ENCODE results near the gene INPP5K. TPM values are rescaled to one million over a fixed set of nuclear protein-coding genes. Genes with fewer than 3 reads are reported as not detected.
A peak's percentile ranks its signal among the peaks of the same experiment; 100 is the strongest.

INPP5K gene
- total RNA-seq, 1 donor from 2014 or later = 29.8 TPM

- Mint-ChIP-seq H3K9me3 (ENCODE audit: low read depth) (no peaks in the 10 kb centered on the region), H3K27me3 (no peaks in the 10 kb centered on the region), H3K4me1 (ENCODE audit: low read depth) (no peaks in the 10 kb centered on the region), H3K36me3 (ENCODE audit: insufficient read depth) (peaks cover 12% of the 10 kb centered on the region), H3K27ac (peak overlapping the region; percentile 59), H3K4me3 (ENCODE audit: low read depth) (no peak overlapping the region)
- no peak for TF ChIP-seq CTCF (IDR thresholded peaks at IDR 0.05; ENCODE audit: unreplicated experiment)
- DNase-seq (ENCODE audit: low spot score, unreplicated experiment) = no peak
Measured at GRCh38 chr17:1545618-1546017, 29.2 kb upstream of the INPP5K start.

- Mint-ChIP-seq H3K27ac (no peak overlapping the region), H3K36me3 (ENCODE audit: insufficient read depth) (peaks cover 14% of the 10 kb centered on the region), H3K27me3 (no peaks in the 10 kb centered on the region), H3K4me1 (ENCODE audit: low read depth) (no peaks in the 10 kb centered on the region), H3K9me3 (ENCODE audit: low read depth) (no peaks in the 10 kb centered on the region), H3K4me3 (ENCODE audit: low read depth) (no peak overlapping the region)
- no peak for TF ChIP-seq CTCF (IDR thresholded peaks at IDR 0.05; ENCODE audit: unreplicated experiment)
- DNase-seq (ENCODE audit: low spot score, unreplicated experiment) = no peak
Measured at GRCh38 chr17:1542316-1542715, 25.9 kb upstream of the INPP5K start.

GRCh38 chr17:1541367-1541904, 25.0 kb upstream of the INPP5K start:
- no peak overlapping the region for H3K4me3 Mint-ChIP-seq (ENCODE audit: low read depth)
- no peaks in the 10 kb centered on the region for H3K4me1 Mint-ChIP-seq (ENCODE audit: low read depth)
- H3K9me3 Mint-ChIP-seq (ENCODE audit: low read depth) = no peaks in the 10 kb centered on the region
- no peaks in the 10 kb centered on the region for H3K27me3 Mint-ChIP-seq
- H3K27ac Mint-ChIP-seq = no peak overlapping the region
- no peak for TF ChIP-seq CTCF (IDR thresholded peaks at IDR 0.05; ENCODE audit: unreplicated experiment)
- peaks cover 11% of the 10 kb centered on the region for H3K36me3 Mint-ChIP-seq (ENCODE audit: insufficient read depth)
- no peak for DNase-seq (ENCODE audit: low spot score, unreplicated experiment)

GRCh38 chr17:1539811-1540210, 23.4 kb upstream of the INPP5K start:
- DNase-seq (ENCODE audit: low spot score, unreplicated experiment) = no peak
- no peaks in the 10 kb centered on the region for H3K9me3 Mint-ChIP-seq (ENCODE audit: low read depth)
- TF ChIP-seq CTCF (IDR thresholded peaks at IDR 0.05; ENCODE audit: unreplicated experiment) = no peak
- peaks cover 10% of the 10 kb centered on the region for H3K36me3 Mint-ChIP-seq (ENCODE audit: insufficient read depth)
- no peak overlapping the region for H3K4me3 Mint-ChIP-seq (ENCODE audit: low read depth)
- H3K27me3 Mint-ChIP-seq = no peaks in the 10 kb centered on the region
- no peak overlapping the region for H3K27ac Mint-ChIP-seq
- H3K4me1 Mint-ChIP-seq (ENCODE audit: low read depth) = no peaks in the 10 kb centered on the region

GRCh38 chr17:1535737-1536136, 19.3 kb upstream of the INPP5K start:
- Mint-ChIP-seq H3K4me3 (ENCODE audit: low read depth) (no peak overlapping the region), H3K36me3 (ENCODE audit: insufficient read depth) (peaks cover 9% of the 10 kb centered on the region)

More at GRCh38 chr17:1535737-1536136, 19.3 kb upstream of the INPP5K start:
- no peaks in the 10 kb centered on the region for H3K27me3 Mint-ChIP-seq
- H3K27ac Mint-ChIP-seq = no peak overlapping the region
- H3K9me3 Mint-ChIP-seq (ENCODE audit: low read depth) = no peaks in the 10 kb centered on the region
- no peak for DNase-seq (ENCODE audit: low spot score, unreplicated experiment)
- no peak for TF ChIP-seq CTCF (IDR thresholded peaks at IDR 0.05; ENCODE audit: unreplicated experiment)
- no peaks in the 10 kb centered on the region for H3K4me1 Mint-ChIP-seq (ENCODE audit: low read depth)
